GM18508 (cell line): ENCODE results near the gene ULK4.
A peak's percentile ranks its signal among the peaks of the same experiment; 100 is the strongest.

ENCODE experiments used
- ATAC-seq: cut with Tn5 transposase; IDR thresholded peaks from one replicate; pipeline ENCODE4 v1.9.1; 2021; ENCODE audit warnings: moderate number of reproducible peaks; ENCODE audit not compliant: insufficient read depth, unreplicated experiment

ULK4 gene

GRCh38 chr3:41522612-41523011 is 439.3 kb downstream of the ULK4 start:
- peak; percentile 49 for ATAC-seq

GRCh38 chr3:41521010-41521655 is 440.8 kb downstream of the ULK4 start:
- no peak for ATAC-seq

- no peak for ATAC-seq
Measured at GRCh38 chr3:41519746-41520145, 442.2 kb downstream of the ULK4 start.

- ATAC-seq = no peak
Measured at GRCh38 chr3:41518626-41519025, 443.3 kb downstream of the ULK4 start.

GRCh38 chr3:41508063-41508696 is 453.7 kb downstream of the ULK4 start:
- ATAC-seq = no peak

- ATAC-seq = no peak
Measured at GRCh38 chr3:41507336-41508062, 454.4 kb downstream of the ULK4 start.

- ATAC-seq = no peak
Measured at GRCh38 chr3:41503998-41504623, 457.8 kb downstream of the ULK4 start.

- ATAC-seq = no peak
Measured at GRCh38 chr3:41502481-41502880, 459.4 kb downstream of the ULK4 start.

- ATAC-seq = no peak
Measured at GRCh38 chr3:41502023-41502422, 459.9 kb downstream of the ULK4 start.

GRCh38 chr3:41498847-41499246 is 463.1 kb downstream of the ULK4 start:
- no peak for ATAC-seq

- ATAC-seq = no peak
Measured at GRCh38 chr3:41490360-41490759, 471.5 kb downstream of the ULK4 start.

- ATAC-seq = no peak
Measured at GRCh38 chr3:41489231-41489630, 472.7 kb downstream of the ULK4 start.

GRCh38 chr3:41488501-41488900 is 473.4 kb downstream of the ULK4 start:
- no peak for ATAC-seq

- ATAC-seq = no peak
Measured at GRCh38 chr3:41485484-41485883, 476.4 kb downstream of the ULK4 start.

- no peak for ATAC-seq
Measured at GRCh38 chr3:41482134-41482533, 479.8 kb downstream of the ULK4 start.

GRCh38 chr3:41478278-41478677 is 483.6 kb downstream of the ULK4 start:
- ATAC-seq = no peak

- no peak for ATAC-seq
Measured at GRCh38 chr3:41477399-41478014, 484.4 kb downstream of the ULK4 start.

GRCh38 chr3:41469083-41469482 is 492.8 kb downstream of the ULK4 start:
- no peak for ATAC-seq

- no peak for ATAC-seq
Measured at GRCh38 chr3:41467481-41467880, 494.4 kb downstream of the ULK4 start.

GRCh38 chr3:41464858-41465257 is 497.0 kb downstream of the ULK4 start:
- no peak for ATAC-seq

- ATAC-seq = no peak
Measured at GRCh38 chr3:41464401-41464800, 497.5 kb downstream of the ULK4 start.
